22Rv1 (cell line): ENCODE results near the gene LIN28A.

Experiments used
- ZFX ChIP-seq: fragments of 450-650 bp; IDR thresholded peaks from 2 replicates; pipeline ENCODE4 v1.6.1; 2017; ENCODE audit warnings: antibody characterized with exemption, borderline replicate concordance
- TF ChIP-seq, protein P1 (sequence below): fragments of 450-650 bp; IDR thresholded peaks from 2 replicates; pipeline ENCODE4 v1.5.1; 2017; ENCODE audit warnings: mild to moderate bottlenecking

DNA sequence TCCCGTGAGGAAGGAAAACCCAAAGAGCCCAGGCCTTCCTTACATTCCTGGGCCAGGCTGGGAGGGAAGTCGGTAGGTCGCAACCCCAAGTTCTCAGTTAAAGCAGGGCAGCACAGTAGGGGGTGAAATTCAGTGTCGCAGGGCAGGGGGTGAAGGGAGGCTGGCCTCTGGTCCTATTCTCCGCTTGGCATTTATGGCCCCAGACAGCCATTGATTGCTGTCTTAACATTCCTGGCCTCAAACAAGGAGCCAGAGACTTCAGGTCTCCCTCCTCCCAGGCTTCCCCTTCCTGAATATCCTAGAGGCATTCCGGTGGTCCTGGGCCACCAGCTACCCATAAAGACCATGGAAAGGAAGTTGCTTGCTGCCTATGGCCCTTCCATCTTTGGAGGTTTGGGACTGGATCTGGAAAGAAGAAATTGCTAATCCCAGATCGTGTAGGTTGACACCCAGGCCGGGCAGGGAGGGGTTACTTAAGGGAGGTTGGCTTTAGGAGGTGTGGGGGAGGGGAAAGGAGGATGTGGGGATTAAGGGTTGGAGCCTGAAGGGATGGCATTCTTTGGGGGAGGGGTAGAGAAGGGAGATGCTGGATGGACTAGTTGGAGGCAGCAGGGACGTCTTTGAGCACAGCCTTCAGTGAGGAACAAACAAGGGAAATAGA lies 1.7 kb downstream of the LIN28A start:
- TF ChIP-seq, protein P1, sequence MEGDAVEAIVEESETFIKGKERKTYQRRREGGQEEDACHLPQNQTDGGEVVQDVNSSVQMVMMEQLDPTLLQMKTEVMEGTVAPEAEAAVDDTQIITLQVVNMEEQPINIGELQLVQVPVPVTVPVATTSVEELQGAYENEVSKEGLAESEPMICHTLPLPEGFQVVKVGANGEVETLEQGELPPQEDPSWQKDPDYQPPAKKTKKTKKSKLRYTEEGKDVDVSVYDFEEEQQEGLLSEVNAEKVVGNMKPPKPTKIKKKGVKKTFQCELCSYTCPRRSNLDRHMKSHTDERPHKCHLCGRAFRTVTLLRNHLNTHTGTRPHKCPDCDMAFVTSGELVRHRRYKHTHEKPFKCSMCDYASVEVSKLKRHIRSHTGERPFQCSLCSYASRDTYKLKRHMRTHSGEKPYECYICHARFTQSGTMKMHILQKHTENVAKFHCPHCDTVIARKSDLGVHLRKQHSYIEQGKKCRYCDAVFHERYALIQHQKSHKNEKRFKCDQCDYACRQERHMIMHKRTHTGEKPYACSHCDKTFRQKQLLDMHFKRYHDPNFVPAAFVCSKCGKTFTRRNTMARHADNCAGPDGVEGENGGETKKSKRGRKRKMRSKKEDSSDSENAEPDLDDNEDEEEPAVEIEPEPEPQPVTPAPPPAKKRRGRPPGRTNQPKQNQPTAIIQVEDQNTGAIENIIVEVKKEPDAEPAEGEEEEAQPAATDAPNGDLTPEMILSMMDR: no peak
- TF ChIP-seq ZFX: no peak
